Progenitor cell of endocrine pancreas (in vitro differentiated cells): ENCODE data around the gene PTH2. TPM values are rescaled to one million over a fixed set of nuclear protein-coding genes. Genes with fewer than 3 reads are reported as not detected.

ENCODE experiments used
- DNase-seq: peaks from one replicate; pipeline ENCODE4 v3.0.0; 2021; ENCODE audit warnings: low spot score; ENCODE audit not compliant: unreplicated experiment
- H3K27ac Mint-ChIP-seq: 2 replicates; pipeline ENCODE4 v1.8.0; 2021; ENCODE audit warnings: mild to moderate bottlenecking, moderate library complexity, mixed read lengths
- H3K27me3 Mint-ChIP-seq: 2 replicates; pipeline ENCODE4 v1.8.0; 2021; ENCODE audit warnings: mixed read lengths
- H3K36me3 Mint-ChIP-seq: 2 replicates; pipeline ENCODE4 v1.8.0; 2022; ENCODE audit warnings: mixed read lengths; ENCODE audit not compliant: insufficient read depth
- H3K4me1 Mint-ChIP-seq: 2 replicates; pipeline ENCODE4 v1.8.0; 2021; ENCODE audit warnings: low read depth, mixed read lengths
- H3K4me3 Mint-ChIP-seq: 2 replicates; pipeline ENCODE4 v1.8.0; 2021; ENCODE audit warnings: low read depth, mild to moderate bottlenecking, moderate library complexity, mixed read lengths
- H3K9me3 Mint-ChIP-seq: 2 replicates; pipeline ENCODE4 v1.8.0; 2021; ENCODE audit warnings: low read depth, mixed read lengths
- total RNA-seq: library from RNA; stranded (reverse); gene quantifications from 2 replicates; pipeline ENCODE4 v1.2.1, GENCODE V29; 2021
- TF ChIP-seq, protein P1 (sequence below): fragments of 200-600 bp; sonication (generic); IDR thresholded peaks from one replicate; pipeline ENCODE4 v1.5.0; 2021; ENCODE audit warnings: antibody characterized with exemption, mild to moderate bottlenecking; ENCODE audit not compliant: unreplicated experiment

PTH2 gene
- total RNA-seq, 1 donor from 2014 or later, result not detected

DNA sequence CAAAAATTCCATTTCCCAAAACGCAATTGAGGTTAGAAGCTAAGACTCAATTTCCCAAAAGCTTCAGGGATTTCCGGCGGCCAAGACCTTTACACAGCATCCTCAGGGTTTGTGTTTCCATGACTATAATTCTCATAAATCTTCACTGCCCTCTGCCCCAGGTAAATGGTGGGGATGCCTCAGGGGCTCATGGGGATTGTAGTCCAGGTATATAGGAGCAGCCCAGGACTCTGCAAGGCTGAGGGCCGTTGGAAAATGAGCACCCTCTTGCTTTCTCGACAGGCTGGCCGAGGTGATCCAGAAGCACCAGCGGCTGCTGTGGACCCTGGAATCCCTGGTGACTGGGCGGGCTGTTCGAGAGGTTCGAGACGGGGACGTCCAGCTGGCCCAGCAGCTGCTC lies 36.1 kb upstream of the PTH2 start:
- H3K9me3 Mint-ChIP-seq, result no peaks in the 10 kb centered on the region
- H3K36me3 Mint-ChIP-seq, result peaks cover 4% of the 10 kb centered on the region
- H3K27me3 Mint-ChIP-seq, result no peaks in the 10 kb centered on the region
- H3K27ac Mint-ChIP-seq, result no peak overlapping the region
- no peaks in the 10 kb centered on the region for H3K4me1 Mint-ChIP-seq
- no peak overlapping the region for H3K4me3 Mint-ChIP-seq
- TF ChIP-seq, protein P1, sequence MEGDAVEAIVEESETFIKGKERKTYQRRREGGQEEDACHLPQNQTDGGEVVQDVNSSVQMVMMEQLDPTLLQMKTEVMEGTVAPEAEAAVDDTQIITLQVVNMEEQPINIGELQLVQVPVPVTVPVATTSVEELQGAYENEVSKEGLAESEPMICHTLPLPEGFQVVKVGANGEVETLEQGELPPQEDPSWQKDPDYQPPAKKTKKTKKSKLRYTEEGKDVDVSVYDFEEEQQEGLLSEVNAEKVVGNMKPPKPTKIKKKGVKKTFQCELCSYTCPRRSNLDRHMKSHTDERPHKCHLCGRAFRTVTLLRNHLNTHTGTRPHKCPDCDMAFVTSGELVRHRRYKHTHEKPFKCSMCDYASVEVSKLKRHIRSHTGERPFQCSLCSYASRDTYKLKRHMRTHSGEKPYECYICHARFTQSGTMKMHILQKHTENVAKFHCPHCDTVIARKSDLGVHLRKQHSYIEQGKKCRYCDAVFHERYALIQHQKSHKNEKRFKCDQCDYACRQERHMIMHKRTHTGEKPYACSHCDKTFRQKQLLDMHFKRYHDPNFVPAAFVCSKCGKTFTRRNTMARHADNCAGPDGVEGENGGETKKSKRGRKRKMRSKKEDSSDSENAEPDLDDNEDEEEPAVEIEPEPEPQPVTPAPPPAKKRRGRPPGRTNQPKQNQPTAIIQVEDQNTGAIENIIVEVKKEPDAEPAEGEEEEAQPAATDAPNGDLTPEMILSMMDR, result no peak
- DNase-seq, result no peak

GRCh38 chr19:49458567-49458903 lies 35.3 kb upstream of the PTH2 start:
- Mint-ChIP-seq H3K9me3 (no peaks in the 10 kb centered on the region), H3K27me3 (no peaks in the 10 kb centered on the region), H3K27ac (no peak overlapping the region), H3K4me3 (no peak overlapping the region), H3K4me1 (peaks cover 4% of the 10 kb centered on the region), H3K36me3 (peaks cover 4% of the 10 kb centered on the region)
- DNase-seq, result no peak
- TF ChIP-seq, protein P1, result no peak

- TF ChIP-seq, protein P1, result no peak
- peak overlapping the region; percentile 25 for H3K27ac Mint-ChIP-seq
- H3K9me3 Mint-ChIP-seq, result no peaks in the 10 kb centered on the region
- peak overlapping the region; percentile 39 for H3K4me3 Mint-ChIP-seq
- H3K4me1 Mint-ChIP-seq, result peaks cover 8% of the 10 kb centered on the region
- H3K27me3 Mint-ChIP-seq, result no peaks in the 10 kb centered on the region
- no peak for DNase-seq
- peaks cover 2% of the 10 kb centered on the region for H3K36me3 Mint-ChIP-seq
Measured at GRCh38 chr19:49456326-49456725, 33.1 kb upstream of the PTH2 start.

DNA sequence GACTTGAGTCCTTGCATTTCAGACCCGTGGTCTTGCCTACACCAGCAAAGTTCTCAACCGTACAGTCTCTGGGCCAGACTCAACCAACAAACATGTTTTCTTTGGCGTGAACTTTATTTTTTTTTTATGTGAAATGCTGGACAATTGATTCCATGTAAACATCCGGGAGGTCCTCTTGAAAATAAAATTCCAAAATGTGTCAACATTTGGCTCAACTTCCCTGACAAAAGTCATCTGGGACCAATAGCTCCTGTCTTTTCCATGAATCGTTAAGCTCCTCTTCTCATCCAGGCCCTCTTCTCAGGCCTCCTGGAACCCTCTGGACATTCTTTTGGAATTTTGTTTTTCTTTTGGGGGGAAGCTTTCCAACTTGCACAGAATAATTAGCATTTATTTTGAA lies 32.5 kb upstream of the PTH2 start:
- Mint-ChIP-seq H3K27me3 (no peaks in the 10 kb centered on the region), H3K4me1 (peaks cover 10% of the 10 kb centered on the region), H3K27ac (no peak overlapping the region), H3K4me3 (peak overlapping the region; percentile 39), H3K9me3 (no peaks in the 10 kb centered on the region), H3K36me3 (peaks cover 2% of the 10 kb centered on the region)
- TF ChIP-seq, protein P1, result no peak
- DNase-seq, result no peak

- no peaks in the 10 kb centered on the region for H3K27me3 Mint-ChIP-seq
- H3K4me1 Mint-ChIP-seq, result peaks cover 13% of the 10 kb centered on the region
- TF ChIP-seq, protein P1, result no peak
- H3K9me3 Mint-ChIP-seq, result no peaks in the 10 kb centered on the region
- peak overlapping the region; percentile 99 for H3K27ac Mint-ChIP-seq
- peaks cover 2% of the 10 kb centered on the region for H3K36me3 Mint-ChIP-seq
- H3K4me3 Mint-ChIP-seq, result peak overlapping the region; percentile 83
- DNase-seq, result no peak
Measured at GRCh38 chr19:49453757-49454240, 30.6 kb upstream of the PTH2 start.
